Common myeloid progenitor, CD34-positive (primary cell): ENCODE data around the gene TNPO3.

Experiments
- CTCF ChIA-PET: fragments of 350-600 bp; sonication (Branson Sonifier 250); formaldehyde crosslinking; loops from one replicate; lab custom pipeline; 2021; ENCODE audit warnings: antibody characterized with exemption; lab: Charles Lee
- POLR2A ChIA-PET: fragments of 350-600 bp; sonication (Branson Sonifier 250); formaldehyde crosslinking; loops from one replicate; lab custom pipeline; 2021; ENCODE audit warnings: antibody characterized with exemption; lab: Charles Lee
- DNase-seq, 3 donors: peaks; one replicate each; pipeline versions ENCODE4 v3.0.0 to v3.0.0-alpha.2; 2013
- H3K27ac ChIP-seq, 2 experiments: 1 replicate in 1 of 2; 2 replicates in 1 of 2; pipeline ENCODE4 v1.7.0; 2013; ENCODE audit warnings: inconsistent platforms in 2 of 2, low read length in 2 of 2, mild to moderate bottlenecking in 2 of 2, low read depth in 1 of 2, moderate library complexity in 1 of 2; ENCODE audit not compliant: severe bottlenecking in 2 of 2, insufficient read depth in 1 of 2, poor library complexity in 1 of 2
- H3K27me3 ChIP-seq, 5 experiments: replicated peaks in 2 of 5; 1 replicate in 3 of 5; 2 replicates in 2 of 5; pipeline versions ENCODE4 v1.6.1 to v1.7.0; 2013; ENCODE audit warnings: low read length in 4 of 5, mild to moderate bottlenecking in 2 of 5, moderate library complexity in 2 of 5, inconsistent platforms in 1 of 5; ENCODE audit not compliant: insufficient read depth in 5 of 5, control insufficient read depth in 4 of 5
- H3K36me3 ChIP-seq, 4 experiments: 1 replicate in 2 of 4; 2 replicates in 2 of 4; pipeline versions ENCODE4 v1.6.1 to v1.7.0; 2013; ENCODE audit warnings: low read length in 3 of 4, control low read depth in 1 of 4, mild to moderate bottlenecking in 1 of 4; ENCODE audit not compliant: control insufficient read depth in 4 of 4, insufficient read depth in 4 of 4
- H3K4me1 ChIP-seq, 4 experiments: 1 replicate in 3 of 4; 2 replicates in 1 of 4; pipeline versions ENCODE4 v1.6.1 to v1.7.1; 2013; ENCODE audit warnings: low read length in 3 of 4, mild to moderate bottlenecking in 3 of 4, control low read depth in 1 of 4, inconsistent platforms in 1 of 4, moderate library complexity in 1 of 4; ENCODE audit not compliant: control insufficient read depth in 4 of 4, insufficient read depth in 4 of 4; ENCODE audit errors: control extremely low read depth in 1 of 4
- H3K4me3 ChIP-seq, 7 experiments: 1 replicate in 4 of 7; 2 replicates in 3 of 7; pipeline versions ENCODE4 v1.5.1 to v1.7.0; 2013; ENCODE audit warnings: mild to moderate bottlenecking in 7 of 7, low read length in 6 of 7, moderate library complexity in 6 of 7, inconsistent platforms in 2 of 7, low read depth in 2 of 7, control low read depth in 1 of 7; ENCODE audit not compliant: insufficient read depth in 4 of 7, control insufficient read depth in 1 of 7; ENCODE audit errors: extremely low read depth in 1 of 7
- H3K9me3 ChIP-seq, 5 experiments: 1 replicate in 4 of 5; 2 replicates in 1 of 5; pipeline versions ENCODE4 v1.6.1 to v1.7.1; 2013; ENCODE audit warnings: low read length in 4 of 5, mild to moderate bottlenecking in 2 of 5, inconsistent platforms in 1 of 5, low read depth in 1 of 5, moderate library complexity in 1 of 5; ENCODE audit not compliant: control insufficient read depth in 4 of 5, insufficient read depth in 2 of 5; ENCODE audit errors: control extremely low read depth in 1 of 5
- WGBS: methylation state at CpG from one replicate; pipeline ENCODE4 v1.1.5; 2013; ENCODE audit not compliant: insufficient coverage; 5-methylcytosine and 5-hydroxymethylcytosine counted together

Gene TNPO3

DNA sequence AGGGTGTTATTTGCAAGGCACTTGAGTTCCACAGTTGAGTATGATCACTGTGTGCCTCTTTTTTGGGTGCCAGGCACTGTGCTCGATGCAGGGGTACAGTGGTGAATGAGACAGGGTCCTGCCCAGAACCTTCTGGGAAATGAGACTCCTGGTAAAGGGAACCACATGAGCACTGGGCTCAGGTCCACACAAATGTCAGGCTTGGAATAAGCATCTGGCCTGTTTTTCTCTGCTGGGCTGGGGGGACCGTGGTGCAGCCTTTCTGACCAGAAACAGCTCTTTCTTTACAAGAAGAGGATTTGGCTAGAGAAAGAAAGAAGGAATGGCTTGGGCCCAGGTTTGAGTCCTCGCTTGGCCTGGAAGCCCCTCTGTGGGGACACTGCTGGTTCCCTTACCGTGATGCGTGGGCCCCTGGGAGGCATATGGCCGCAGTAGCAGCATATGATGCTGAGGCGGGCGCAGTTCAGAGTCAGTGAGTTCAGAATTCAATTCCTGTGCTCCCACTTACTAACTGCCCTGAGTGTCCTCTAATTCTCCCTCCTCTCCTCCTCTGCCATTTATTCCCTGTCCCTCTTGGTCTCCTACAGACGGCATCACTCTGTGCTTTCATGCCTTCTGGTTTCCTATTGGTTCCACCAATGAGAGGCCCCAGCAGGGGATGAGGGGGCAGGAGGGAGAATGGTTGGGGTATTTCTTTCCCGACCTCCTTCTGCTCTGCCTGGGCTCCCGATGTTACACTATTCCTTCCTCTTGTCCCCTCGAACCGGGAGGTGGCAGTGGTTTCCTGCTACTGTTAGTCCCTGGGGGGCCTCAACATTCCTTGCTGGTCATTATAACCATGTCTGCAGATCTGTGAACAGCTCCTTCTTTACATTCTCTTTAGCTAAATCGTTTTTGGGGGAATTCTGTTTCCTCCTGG lies 134.8 kb downstream of the TNPO3 start:
- Histone ChIP-seq H3K4me1 (peaks cover 0 to 7% (median 6%) of the 10 kb centered on the region in 4 experiments), H3K4me3 (no peak overlapping the region), H3K9me3 (no peaks in the 10 kb centered on the region), H3K27ac (no peak overlapping the region), H3K36me3 (no peaks in the 10 kb centered on the region), H3K27me3 (peaks cover 0 to 20% (median 4%) of the 10 kb centered on the region in 5 experiments)
- DNase-seq: no peak
- ChIA-PET POLR2A (no interaction called here), CTCF (interaction anchor here (0.9 to 1.2 kb wide), 3 partner anchors 13 to 35 kb away, joined by 3 to 4 read pairs (median 3); no protein-coding TSS in a partner anchor)
- 61% methylated on average over 13 of the region's 14 CpGs for WGBS

DNA sequence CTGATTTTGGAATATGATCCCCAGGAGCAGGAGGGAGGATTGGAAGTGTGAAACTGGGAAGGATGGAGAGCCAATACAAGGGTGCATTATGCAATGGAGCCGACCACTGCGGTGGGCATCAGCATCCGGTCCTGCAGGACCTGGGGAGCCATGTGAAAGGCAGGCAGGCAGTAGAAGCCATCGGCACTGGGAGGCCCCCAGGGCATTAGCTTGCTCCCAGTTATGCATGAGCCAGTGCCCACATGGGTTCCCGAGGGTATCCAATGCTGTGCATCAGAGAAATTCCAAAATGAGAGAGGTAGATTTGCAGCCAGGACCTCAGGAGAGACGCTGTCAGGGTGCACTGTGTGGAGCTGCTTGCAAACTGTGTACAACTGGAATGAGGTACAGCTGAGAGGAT lies 135.7 kb downstream of the TNPO3 start:
- CTCF ChIA-PET: interaction anchor here (0.9 to 1.1 kb wide), 2 partner anchors 14 to 36 kb away, joined by 3 read pairs; no protein-coding TSS in a partner anchor
- no peak overlapping the region for H3K4me3 ChIP-seq
- H3K9me3 ChIP-seq: no peaks in the 10 kb centered on the region
- no peak for DNase-seq
- no peaks in the 10 kb centered on the region for H3K36me3 ChIP-seq
- H3K27me3 ChIP-seq: peaks cover 0 to 28% (median 5%) of the 10 kb centered on the region in 5 experiments
- peaks cover 0 to 11% (median 7%) of the 10 kb centered on the region in 4 experiments for H3K4me1 ChIP-seq
- POLR2A ChIA-PET: no interaction called here
- 100% methylated on average over 4 of the region's 6 CpGs for WGBS
- H3K27ac ChIP-seq: no peak overlapping the region

DNA sequence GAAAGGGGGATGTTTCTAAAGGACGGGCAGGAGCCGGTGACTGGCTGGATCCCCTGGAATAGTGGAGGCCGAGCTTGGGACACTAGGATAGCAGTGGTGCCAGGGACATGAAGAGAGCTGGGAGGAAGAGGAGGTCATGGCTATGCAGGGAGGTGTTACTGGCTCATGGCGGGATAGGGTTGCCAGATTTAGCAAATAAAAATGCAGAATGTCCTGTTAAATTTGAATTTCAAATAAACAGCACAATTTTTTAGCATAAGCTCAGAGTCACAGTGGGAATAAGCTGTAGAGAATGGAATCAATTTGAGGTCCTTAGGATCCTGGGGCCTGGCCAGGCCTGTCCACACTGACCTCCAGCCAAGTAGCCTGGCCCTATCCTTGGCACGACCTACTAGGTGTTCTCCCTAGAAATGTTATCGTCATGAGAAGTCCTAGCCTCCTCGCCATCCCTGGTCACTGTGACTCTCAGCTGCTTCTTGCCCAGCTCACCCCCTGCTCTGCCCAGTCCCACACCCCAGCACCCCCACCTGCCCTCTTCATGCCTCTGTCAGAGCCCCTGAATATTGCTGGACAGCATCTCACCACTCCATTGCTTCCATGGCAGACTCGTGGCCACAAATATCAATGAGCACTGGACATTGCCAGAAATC lies 136.8 kb downstream of the TNPO3 start:
- 89% methylated on average over 2 of the region's 8 CpGs for WGBS
- ChIA-PET CTCF (no interaction called here), POLR2A (no interaction called here)
- H3K27ac ChIP-seq: no peak overlapping the region
- H3K4me1 ChIP-seq: peaks cover 0 to 11% (median 6%) of the 10 kb centered on the region in 4 experiments
- peaks cover 0 to 33% (median 10%) of the 10 kb centered on the region in 5 experiments for H3K27me3 ChIP-seq
- H3K4me3 ChIP-seq: no peak overlapping the region
- no peak for DNase-seq
- H3K9me3 ChIP-seq: no peaks in the 10 kb centered on the region
- no peaks in the 10 kb centered on the region for H3K36me3 ChIP-seq

DNA sequence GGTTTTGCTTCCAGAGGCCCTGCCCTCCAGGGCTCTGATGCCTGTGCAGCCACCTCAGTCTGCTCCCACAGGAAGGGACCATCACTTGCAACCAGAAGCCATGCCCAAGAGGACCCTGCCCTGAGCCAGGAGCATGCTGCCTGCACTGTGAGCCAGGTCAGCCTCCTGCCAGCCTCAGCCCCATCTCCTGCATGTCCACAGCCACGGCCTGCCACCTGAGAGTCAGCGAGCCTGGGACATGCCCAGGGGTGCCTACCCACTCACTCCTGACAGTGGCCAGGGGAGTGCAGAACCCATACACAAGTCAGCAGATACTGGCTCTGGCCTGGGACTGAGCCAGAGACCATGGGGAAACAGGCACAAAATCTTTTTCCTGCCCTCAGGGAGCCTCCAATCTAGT lies 137.8 kb downstream of the TNPO3 start:
- ChIA-PET POLR2A (no interaction called here), CTCF (no interaction called here)
- H3K9me3 ChIP-seq: no peaks in the 10 kb centered on the region
- H3K27ac ChIP-seq: no peak overlapping the region
- peaks cover 0 to 11% (median 6%) of the 10 kb centered on the region in 4 experiments for H3K4me1 ChIP-seq
- DNase-seq: no peak
- H3K36me3 ChIP-seq: no peaks in the 10 kb centered on the region
- H3K27me3 ChIP-seq: peaks cover 0 to 36% (median 10%) of the 10 kb centered on the region in 5 experiments
- H3K4me3 ChIP-seq: no peak overlapping the region
- no CpG with 5 or more reads among the region's 2 CpGs for WGBS

DNA sequence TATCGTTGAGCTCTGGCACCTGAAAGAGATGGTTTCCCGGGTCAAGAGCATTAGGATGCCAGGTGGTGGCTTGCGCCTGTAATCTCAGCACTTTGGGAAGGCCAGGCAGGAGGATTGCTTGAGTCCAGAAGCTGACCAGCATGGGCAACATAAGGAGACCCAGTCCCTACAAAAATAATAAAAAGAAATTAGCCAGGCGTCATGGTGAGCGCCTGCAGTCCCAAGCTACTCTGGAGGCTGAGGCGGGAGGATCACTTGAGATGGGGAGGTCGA lies 138.3 kb downstream of the TNPO3 start:
- Histone ChIP-seq H3K36me3 (no peaks in the 10 kb centered on the region), H3K27me3 (peaks cover 0 to 38% (median 10%) of the 10 kb centered on the region in 5 experiments), H3K9me3 (no peaks in the 10 kb centered on the region), H3K4me3 (no peak overlapping the region), H3K27ac (no peak overlapping the region), H3K4me1 (peaks cover 0 to 11% (median 8%) of the 10 kb centered on the region in 4 experiments)
- 100% methylated on average over 1 of the region's 7 CpGs for WGBS
- no peak for DNase-seq
- ChIA-PET POLR2A (no interaction called here), CTCF (no interaction called here)

DNA sequence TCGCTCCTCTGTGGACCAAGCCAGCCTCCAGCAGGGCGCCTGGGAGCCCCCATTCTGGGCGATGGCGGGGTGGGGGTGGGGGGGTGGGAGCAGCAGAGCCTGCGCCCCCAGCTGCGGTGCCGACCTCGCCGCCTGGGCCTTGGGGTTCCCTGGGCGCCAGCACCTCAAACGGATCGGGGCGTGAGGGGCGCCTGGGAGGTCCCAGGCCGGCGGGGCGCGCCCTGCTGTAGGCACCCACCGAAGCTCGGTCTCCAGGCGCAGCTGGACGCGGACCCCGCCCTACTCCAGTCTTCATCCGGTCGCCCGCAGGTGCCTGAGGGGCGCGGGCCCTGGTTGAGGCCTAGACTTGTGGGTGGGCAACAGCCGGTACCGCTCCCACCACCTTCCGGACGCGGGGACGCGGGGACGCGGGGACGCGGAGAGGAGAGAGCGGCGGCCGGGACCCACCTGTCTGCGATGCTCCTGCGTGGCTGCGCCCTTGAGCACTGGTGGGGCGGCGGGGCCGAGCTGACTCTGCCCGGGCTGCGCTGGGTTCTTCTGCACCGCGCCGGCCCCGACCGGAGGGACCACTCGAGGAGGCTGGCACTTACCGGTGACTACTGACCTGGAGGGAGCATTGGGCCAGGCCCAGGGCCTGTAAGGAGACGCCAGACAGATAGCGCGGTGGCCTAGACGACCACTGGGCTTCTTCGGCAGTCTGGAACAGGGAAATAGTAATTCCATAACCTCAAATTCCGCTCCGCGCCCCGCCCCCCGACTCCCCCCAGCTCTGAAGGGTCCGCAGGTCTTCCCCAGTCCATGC lies 138.9 kb downstream of the TNPO3 start:
- 43% methylated on average over 48 of the region's 69 CpGs for WGBS
- Histone ChIP-seq H3K9me3 (no peaks in the 10 kb centered on the region), H3K4me3 (peak overlapping the region in 4 of 7 experiments; percentile 42 to 73 (median 62)), H3K27me3 (peaks cover 0 to 43% (median 10%) of the 10 kb centered on the region in 5 experiments), H3K36me3 (no peaks in the 10 kb centered on the region), H3K4me1 (peaks cover 0 to 11% (median 8%) of the 10 kb centered on the region in 4 experiments), H3K27ac (no peak overlapping the region)
- ChIA-PET CTCF (interaction anchor here (2.6 kb wide), 1 partner anchor 30 kb away, joined by 12 read pairs; no protein-coding TSS in a partner anchor), POLR2A (no interaction called here)
- peak in 1 of 3 donors; percentile 28 for DNase-seq
